Umbilical cord (tissue), 2 donors: Measurements from ENCODE around the gene ATP6V1G3. TPM values are rescaled to one million over a fixed set of nuclear protein-coding genes. Genes with fewer than 3 reads are reported as not detected.
"Not testable (repeated sequence)": the region's sequence is repeated elsewhere in the genome, so short reads cannot be mapped to it uniquely, and the experiment has no call there.

Source experiments
- DNase-seq: peaks from one replicate; pipeline ENCODE4 v3.0.0-alpha.2; 2015; ENCODE audit warnings: low spot score
- total RNA-seq: library from RNA; depleted of rRNA; stranded (reverse); fragments of >200 nt; gene quantifications from one replicate; pipeline ENCODE4 v1.2.3, GENCODE V29; 2014; ENCODE audit warnings: low replicate concordance; ENCODE audit not compliant: insufficient read depth

ATP6V1G3 gene
- 3.4 TPM for total RNA-seq

GRCh38 chr1:198540580-198540979, at the start of gene ATP6V1G3:
TSS of gene ATP6V1G3 (minus strand) at chr1:198540680. CDS start at chr1:198540650, 30 bp downstream.
- no peak for DNase-seq

- no peak for DNase-seq
These were observed 48.4 kb upstream of the ATP6V1G3 start for GRCh38 chr1:198588845-198589244.

- no peak for DNase-seq
These were observed 43.7 kb upstream of the ATP6V1G3 start for GRCh38 chr1:198584163-198584562.

DNA sequence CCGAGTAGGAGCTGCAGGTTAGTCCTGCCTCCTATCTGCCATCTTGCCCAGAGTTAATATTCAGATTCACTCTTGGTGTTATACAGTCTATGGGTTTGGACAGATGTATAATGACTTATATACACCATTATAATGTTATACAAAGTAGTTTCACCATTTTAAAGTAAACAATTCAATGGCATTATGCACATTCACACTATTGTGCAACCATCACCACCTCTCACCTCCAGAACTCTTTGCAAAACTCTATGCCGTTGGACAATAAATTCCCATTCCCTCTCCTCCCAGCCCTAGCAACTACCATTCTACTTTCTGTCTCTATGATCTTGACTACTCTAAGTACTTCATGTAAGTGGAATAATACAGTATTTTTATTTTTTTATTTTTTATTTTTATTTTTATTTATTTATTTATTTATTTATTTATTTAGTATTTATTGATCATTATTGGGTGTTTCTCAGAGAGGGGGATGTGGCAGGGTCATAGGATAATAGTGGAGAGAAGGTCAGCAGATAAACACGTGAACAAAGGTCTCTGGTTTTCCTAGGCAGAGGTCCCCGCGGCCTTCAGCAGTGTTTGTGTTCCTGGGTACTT, 42.8 kb upstream of the ATP6V1G3 start:
- DNase-seq, result not testable (repeated sequence)

- DNase-seq, result no peak
These were observed 37.0 kb upstream of the ATP6V1G3 start for GRCh38 chr1:198577444-198577843.

GRCh38 chr1:198575798-198576641, 35.5 kb upstream of the ATP6V1G3 start:
- DNase-seq, result no peak

DNA sequence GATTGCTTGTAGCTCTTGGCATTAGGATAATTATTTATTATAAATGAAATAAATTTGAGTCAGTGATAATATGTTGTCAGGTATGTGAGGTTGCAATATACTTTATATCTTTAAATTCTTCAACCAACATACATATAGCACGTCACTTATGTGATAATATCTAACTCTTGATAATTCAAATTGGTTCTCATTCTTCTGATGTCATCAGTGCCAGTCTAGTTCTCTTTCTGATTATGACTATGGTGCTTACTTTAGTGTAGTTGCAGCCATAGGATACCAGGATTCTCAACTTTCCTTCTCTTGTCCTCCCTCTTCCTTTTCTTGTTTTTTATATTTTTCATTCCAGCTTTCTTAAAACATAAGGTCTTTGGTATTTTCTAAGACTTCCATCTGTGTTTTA, 34.8 kb upstream of the ATP6V1G3 start:
- no peak for DNase-seq

DNA sequence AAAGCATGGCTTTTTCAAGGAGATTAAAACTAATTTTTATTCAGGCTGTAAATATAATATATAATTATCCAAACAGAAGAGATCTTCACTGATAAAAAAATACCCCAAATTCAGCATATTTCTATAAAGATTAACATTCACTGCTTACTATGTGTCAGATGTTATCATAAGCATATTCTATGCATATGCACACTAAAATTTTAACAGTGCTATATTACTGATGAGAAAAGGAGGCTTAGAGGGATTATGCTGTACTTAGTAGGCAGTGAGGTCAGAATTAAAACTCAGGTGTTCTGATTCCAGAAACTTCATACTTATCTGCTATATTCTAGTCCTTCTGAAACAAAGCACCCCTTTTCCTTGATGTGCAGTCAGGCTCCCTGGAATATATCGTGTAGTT, 33.8 kb upstream of the ATP6V1G3 start:
- DNase-seq, result no peak

DNA sequence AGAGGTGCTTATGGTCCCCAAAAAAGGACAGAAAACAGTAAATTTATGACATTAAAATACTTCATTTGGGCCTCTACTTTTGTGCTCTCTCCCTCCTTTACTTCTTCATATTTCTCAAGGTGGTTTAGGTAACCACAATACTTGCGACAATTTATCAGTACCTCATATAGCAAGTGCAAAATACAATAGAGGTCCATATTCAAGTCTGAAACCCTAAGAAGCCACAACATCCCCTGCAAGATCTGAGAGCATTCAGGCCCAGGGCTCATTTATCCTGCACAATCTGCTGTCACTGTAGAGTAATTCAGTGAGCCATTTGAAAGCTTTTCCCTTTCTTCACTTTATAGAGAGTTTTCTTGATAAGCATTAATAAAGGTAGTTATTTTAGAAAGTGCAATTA, 24.2 kb upstream of the ATP6V1G3 start:
- no peak for DNase-seq

DNA sequence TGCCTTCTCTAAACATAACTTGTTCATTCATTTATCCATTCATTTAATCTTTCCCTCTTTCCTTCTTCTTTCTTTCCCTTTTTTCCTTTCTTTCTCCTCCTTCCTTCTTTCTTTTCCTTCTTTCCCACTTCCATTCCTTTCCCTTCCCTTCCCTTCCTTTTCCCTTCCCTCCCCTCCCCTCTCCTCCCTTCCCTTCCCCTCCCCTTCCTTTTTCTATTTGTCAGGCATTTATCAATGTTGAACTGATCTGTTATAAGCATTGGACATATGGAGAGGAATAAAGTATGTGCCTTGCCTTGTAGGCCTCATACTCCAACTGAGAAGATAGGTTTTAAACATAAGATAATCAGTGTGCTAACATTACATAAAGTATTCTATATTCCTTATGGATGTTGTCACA, 23.7 kb upstream of the ATP6V1G3 start:
- DNase-seq, result no peak

- no peak for DNase-seq
These were observed 23.1 kb upstream of the ATP6V1G3 start for GRCh38 chr1:198563583-198563982.

DNA sequence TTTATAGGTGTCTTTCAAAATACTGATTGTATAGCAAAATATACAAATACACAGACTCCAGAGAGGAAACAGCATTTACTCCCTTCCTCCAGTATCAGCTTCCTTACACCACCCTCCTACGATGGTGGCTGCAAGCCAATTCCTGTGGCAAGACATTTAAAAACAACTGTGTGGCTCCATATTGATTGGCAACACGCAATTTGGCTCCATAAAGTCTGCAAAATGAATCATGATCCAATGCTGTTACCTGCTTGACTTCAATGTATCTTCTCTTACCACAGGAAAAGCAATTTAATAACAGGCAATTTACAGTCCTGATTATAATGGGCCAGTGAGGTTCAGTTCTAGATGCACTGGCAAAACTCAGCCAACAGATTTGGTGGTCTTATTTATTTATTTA, 19.7 kb upstream of the ATP6V1G3 start:
- DNase-seq, result no peak

DNA sequence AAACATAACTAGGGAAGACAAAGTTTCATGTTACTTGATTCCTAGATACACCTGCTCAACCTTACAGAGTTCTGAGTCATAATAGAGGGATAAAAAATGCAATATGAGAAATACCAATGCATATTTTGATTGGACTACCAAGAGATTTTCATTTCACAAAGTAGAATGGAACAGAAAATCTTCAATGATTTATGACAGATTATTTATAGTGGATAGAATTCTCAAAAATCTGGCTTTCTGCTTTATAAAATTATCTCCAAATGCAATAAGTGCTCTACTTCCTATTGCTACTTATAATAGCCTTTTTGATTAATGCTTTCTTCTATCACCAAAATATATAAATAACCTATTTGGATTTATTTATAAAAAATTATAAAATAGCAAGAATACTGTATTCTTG, 18.9 kb upstream of the ATP6V1G3 start:
- no peak for DNase-seq

DNA sequence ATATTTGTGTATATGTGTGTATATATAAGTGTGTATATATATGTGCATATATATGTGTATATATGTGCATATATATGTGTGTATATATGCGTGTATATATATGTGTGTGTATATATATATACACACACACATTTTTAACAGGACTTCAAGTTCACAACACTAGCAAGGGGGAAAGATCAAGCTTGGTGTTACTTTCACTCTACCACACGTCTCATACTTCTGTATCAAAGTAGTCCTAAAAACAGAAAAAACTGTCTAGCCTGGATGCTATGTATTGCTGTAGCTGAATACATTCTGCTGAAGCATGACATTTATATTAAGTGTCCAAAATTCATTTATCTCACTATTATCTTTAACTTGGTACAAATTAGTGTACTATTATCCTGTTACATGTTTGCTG, 17.9 kb upstream of the ATP6V1G3 start:
- DNase-seq, result no peak

DNA sequence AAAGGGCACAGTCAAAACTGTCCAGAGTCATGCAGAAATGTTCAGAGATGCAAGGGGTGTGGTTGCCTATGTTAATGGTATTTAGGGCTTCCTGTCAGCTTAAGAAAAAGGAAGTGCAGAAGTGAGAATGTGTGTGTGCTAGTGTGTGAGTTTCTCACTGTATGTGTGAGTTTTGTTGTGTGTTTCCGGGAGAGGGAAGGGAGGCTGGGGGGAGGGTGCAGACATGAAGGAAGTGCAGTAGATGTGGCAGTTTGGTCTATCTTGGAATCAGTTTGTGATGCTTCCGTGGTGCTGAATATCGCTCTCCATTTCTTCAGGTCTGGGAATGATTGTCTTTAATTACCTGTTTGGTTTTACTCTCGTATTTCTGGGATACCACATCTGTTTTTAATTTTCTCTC, 16.5 kb upstream of the ATP6V1G3 start:
- peak; percentile 20 for DNase-seq

DNA sequence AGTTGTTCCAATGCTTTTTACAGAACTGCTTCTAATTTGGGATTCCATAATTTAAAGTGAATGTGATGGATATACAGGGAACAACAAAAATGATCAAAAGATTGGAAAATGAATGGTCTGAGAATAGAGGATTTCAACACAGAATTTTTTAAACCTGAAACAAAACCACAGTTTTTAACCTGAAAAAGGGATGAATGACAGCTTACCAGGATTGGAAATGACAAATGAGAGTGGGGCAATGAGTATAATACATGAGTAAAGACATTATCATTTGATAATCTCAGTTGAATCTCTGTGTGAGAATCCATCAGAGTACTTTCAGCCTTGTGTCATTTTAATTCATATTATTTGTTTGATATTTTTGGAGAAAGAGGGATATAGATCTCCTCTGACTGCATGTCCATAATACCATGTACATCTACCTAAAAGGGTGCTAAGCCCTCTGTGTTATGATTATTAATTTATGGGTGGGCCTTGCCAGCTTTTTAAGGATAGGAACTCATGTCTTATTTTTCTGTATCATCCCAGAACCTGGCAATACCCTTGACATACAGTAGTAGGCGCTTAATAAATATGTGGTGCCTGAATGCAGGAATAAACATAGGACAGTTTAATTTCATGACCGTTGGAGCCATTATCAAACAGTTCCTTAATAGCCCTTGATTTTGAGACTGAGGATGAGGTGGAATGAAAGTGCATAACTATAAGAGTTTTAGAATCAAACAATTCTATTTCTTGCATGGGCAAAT, 12.4 kb upstream of the ATP6V1G3 start:
- DNase-seq, result no peak

DNA sequence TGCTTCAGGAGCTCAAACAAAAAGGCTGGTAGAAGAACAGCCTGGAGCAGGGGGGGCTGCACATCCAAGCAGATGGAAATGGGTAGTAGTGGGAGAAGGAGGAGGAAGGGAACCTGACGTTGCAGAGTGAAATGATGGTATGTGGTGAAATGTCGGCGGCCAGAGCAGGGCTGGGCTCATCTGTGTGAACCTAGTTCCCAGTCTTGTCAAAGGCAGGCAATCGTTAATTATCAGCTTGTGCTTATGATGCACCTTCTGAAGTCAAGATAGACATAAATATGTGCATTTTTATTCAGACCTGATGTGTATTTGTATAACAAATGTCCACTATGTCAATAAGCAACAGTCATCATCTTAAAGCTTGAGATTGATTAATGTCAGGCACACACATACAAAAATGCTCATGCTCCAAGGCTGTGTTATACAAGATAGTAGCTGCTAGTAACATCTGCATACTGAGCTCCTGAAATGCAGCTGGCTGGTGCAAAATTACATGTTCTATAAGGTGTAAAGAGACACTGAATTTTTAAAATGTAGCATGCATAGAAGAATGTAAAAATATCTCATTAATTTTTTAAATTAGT, 10.6 kb upstream of the ATP6V1G3 start:
- no peak for DNase-seq

DNA sequence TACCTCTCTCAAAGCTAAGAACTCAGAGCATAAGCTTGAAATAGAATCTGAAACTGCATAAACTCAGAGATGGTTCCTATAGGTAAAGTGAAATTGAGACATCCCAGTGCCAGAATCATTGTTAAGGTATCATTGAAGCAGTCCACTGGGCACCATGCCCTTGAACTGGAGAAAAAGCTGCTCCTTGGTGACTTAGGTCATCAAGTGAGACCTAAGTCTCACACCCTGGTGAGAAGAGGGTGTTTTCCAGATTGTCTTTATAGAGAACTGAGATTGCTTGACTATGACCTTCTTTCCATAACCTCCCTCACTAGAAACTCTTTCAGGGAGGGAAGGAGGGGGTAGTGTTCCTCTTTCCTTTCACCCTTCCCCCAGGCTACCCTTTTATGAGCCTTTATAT, 9.4 kb upstream of the ATP6V1G3 start:
- no peak for DNase-seq

GRCh38 chr1:198548890-198549289, 8.4 kb upstream of the ATP6V1G3 start:
- DNase-seq, result no peak

DNA sequence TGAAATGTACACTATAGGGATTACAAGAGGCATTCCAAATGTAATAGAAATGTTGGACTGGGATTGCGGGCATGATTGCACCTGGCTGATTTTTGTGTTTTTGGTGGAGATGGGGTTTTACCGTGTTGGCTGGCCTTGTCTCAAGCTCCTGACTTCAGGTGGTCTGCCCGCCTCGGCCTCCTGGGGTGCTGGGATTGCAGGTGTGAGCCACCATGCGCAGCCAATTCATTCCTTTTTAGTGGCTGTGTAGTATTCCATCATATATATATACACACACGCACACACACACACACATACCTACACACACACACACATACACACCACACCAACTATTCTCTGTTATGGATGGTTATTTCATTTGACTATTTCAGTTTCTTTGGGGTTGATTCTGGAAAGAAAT, 4.7 kb upstream of the ATP6V1G3 start:
- DNase-seq, result no peak

GRCh38 chr1:198544265-198544664, 3.8 kb upstream of the ATP6V1G3 start:
- DNase-seq, result peak; percentile 52

GRCh38 chr1:198543670-198544260, 3.3 kb upstream of the ATP6V1G3 start:
- peak; percentile 21 for DNase-seq
